CD4-positive, alpha-beta T cell treated with Interleukin-15 for 1 hour (primary cell): ENCODE results near the gene RASSF8.

Experiments
- DNase-seq: peaks from one replicate; pipeline ENCODE4 v3.0.0-alpha.2; 2020

RASSF8 gene

GRCh38 chr12:25958428-25959070 lies at the start of gene RASSF8:
RASSF8 (plus strand) TSS chr12:25958682; CDS start chr12:26055344, 96,662 bp downstream.
- no peak for DNase-seq

- DNase-seq = no peak
These were observed 43.9 kb upstream of the RASSF8 start for GRCh38 chr12:25914551-25914950.

- no peak for DNase-seq
These were observed 33.9 kb upstream of the RASSF8 start for GRCh38 chr12:25924491-25925001.

- no peak for DNase-seq
These were observed 33.4 kb upstream of the RASSF8 start for GRCh38 chr12:25925064-25925463.

GRCh38 chr12:25926536-25926935 lies 31.9 kb upstream of the RASSF8 start:
- no peak for DNase-seq

- no peak for DNase-seq
These were observed 29.3 kb upstream of the RASSF8 start for GRCh38 chr12:25929142-25929541.

GRCh38 chr12:25932971-25933370 lies 25.5 kb upstream of the RASSF8 start:
- no peak for DNase-seq

- DNase-seq = no peak
These were observed 24.0 kb upstream of the RASSF8 start for GRCh38 chr12:25934456-25934855.

GRCh38 chr12:25935355-25936144 lies 22.9 kb upstream of the RASSF8 start:
- no peak for DNase-seq

GRCh38 chr12:25937096-25937495 lies 21.4 kb upstream of the RASSF8 start:
- no peak for DNase-seq

GRCh38 chr12:25938581-25938980 lies 19.9 kb upstream of the RASSF8 start:
- no peak for DNase-seq

GRCh38 chr12:25939606-25940005 lies 18.9 kb upstream of the RASSF8 start:
- DNase-seq = no peak

- no peak for DNase-seq
These were observed 17.6 kb upstream of the RASSF8 start for GRCh38 chr12:25940886-25941285.

DNA sequence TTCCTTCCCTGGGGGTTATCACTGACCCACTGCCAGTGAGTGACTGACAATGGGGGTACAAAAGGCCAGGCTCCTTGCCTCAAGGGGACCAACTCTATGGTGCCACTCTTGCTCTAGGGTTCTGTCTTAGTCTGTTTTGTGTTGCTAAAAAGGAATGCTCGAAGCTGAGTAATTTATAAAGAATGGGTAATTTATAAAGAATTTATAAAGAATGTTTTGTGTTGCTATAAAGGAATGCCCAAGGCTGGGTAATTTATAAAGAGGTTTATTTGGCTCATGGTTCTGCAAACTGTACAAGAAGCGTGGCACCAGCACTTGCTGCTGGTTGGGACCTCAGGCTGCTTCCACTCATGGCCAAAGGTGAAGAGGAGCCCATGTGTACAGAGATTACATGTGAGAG lies 15.8 kb upstream of the RASSF8 start:
- no peak for DNase-seq

- DNase-seq = no peak
These were observed 14.5 kb upstream of the RASSF8 start for GRCh38 chr12:25943940-25944339.

DNA sequence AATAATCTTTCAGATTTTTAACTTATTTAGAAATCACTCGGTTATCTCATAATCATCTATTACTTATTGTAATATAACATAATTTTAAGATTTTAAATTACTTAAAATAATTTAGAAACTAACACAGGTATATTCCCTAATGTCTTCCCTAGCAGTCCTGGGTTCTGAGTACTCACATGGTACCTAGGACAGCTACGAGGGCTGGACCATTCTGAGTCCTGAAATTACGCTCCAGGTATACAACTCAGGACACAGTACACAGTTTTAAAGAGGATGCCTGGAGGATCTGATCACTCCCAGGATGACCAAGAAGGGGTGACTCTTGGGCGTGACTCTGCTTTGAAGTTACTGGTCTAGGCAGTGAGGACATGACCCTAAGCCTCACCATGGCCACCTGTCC lies 9.1 kb upstream of the RASSF8 start:
- DNase-seq = no peak

DNA sequence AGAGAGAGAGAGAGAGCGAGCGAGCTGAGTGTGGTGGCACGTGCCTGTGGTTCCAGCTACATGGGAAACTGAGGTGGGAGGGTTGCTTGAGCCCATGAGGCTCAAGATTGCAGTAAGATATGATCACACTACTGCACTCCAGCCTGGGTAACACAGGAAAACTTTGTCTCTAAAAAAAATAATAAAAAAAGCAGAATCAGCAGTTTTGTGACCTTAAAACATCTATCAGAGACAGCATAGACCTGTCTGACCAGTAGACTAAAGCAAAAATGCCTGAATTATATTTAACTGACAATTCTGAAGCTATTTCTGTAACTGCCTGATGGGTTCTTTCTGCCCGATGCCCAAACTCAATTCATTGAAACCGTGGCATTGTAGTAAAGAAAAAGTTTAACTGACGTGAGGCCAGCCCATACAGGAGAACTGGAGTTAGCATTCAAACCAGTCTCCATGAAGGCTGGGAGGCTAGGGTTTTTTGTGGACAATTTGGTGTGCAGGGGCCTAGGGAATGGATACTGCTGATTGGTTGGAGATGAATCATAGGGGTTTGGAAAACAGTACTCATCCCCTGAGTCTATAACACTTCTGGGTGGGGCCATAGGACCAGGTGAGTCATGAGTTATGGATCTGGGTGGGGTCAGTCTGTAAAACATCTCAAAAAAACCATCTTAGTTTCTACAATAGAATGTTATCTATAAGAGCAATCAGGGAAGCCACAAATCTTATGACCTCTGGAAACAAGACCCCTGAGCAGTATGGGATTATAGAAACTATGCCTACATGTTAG lies 8.0 kb upstream of the RASSF8 start:
- DNase-seq = no peak

DNA sequence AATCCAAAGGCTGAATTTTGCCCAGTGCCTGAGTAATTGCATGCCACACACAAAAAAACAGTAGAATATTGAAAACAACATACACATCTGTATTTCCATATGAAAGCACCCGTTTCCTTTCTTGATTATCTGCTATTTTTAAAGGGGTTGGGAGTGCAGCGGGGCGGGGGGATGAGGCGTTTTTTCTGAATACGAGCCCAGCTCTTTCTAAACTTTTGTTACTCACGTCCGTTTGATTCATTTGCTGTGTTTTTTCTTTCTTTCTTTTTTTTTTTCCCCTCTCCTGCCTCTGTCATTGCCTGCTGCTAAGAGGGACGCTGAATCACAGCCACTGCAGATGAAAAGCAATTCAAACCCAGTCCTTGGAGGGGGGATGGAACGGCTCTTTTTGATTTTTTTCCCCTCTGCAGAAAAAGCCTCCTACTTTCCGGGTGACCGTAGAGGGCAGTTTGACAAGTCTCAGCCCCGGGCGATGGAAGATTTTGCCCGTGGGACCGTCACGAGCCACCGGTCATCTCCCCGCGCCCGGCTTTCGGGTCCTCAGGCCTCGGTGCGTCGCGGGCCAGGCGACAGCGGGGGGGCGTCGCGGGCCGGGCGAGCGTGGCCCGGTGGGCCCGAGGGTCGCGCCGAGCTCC lies 572 bp upstream of the RASSF8 start:
- DNase-seq = no peak

DNA sequence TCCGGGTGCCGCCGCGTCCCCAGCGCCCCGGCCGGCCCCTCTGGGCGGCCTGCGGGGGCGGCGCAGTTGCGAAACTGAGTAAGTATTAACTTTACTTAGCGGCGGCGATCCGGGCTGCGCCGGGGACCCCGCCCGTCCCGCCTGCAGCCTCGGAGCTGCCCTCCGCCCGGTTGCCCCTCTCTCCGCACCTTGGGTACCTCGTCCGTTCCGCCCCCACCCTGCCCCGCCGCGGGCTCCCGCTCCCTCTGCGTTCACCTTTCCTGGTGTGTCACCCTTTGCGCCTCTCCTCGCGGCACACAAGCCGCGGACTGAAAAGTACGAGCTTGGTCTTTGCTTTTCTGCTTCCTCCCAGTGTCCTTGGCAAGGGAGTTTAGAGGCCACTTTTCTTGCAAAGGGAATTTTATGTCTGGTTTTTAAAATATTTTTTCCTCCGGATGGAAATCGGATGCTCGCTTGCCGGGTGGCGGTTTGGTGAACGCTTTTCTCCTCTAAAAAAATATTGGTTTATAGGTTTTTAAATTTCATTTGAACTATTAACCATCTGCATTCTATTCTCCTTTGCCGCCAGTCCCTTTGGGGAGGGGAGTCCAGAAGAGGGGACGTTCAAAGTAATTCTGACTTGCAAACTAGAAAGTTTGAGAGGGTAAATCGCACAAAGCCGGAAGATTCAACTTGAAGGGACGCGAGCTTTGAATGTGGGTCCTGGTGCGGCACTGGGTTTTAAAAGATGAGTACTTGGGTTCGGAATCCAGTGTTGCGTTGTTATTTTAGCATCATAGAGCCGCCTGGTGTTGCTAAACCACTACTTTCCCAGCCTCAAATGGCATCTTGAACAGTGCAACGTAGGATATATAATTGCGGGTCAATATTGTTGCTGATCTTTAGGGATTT lies 834 bp downstream of the RASSF8 start:
- DNase-seq = no peak

GRCh38 chr12:25960143-25960542 lies 1.7 kb downstream of the RASSF8 start:
- DNase-seq = no peak

DNA sequence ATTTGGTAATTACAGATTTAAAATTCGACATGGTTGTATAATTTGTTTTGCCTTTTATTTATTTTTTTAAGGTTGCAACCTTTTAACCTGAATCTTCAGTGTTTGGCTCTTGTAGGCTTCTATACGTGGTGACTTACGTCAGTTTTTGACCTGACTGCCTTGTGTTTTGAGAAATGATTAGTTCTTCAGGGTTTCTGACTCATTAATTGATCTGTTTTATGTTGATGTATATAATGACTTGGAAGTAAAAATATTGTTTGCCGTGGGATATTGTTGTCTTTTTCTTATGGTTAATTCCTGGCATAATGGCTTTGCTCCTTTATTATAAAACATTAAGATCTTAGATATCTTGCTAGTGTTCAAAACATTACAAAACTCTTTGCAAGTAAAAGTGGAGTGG lies 2.5 kb downstream of the RASSF8 start:
- DNase-seq = no peak

GRCh38 chr12:25962932-25963525 lies 4.5 kb downstream of the RASSF8 start:
- DNase-seq = no peak
